NCI-H146 treated with DMSO at 0.1 percent for 48 hours (cell line): ENCODE results near the gene POLE4.

Source experiments
- DNase-seq: peaks from one replicate; lab custom pipeline; 2025; ENCODE audit not compliant: unreplicated experiment; lab: John Stamatoyannopoulos, UW

The POLE4 gene

DNA sequence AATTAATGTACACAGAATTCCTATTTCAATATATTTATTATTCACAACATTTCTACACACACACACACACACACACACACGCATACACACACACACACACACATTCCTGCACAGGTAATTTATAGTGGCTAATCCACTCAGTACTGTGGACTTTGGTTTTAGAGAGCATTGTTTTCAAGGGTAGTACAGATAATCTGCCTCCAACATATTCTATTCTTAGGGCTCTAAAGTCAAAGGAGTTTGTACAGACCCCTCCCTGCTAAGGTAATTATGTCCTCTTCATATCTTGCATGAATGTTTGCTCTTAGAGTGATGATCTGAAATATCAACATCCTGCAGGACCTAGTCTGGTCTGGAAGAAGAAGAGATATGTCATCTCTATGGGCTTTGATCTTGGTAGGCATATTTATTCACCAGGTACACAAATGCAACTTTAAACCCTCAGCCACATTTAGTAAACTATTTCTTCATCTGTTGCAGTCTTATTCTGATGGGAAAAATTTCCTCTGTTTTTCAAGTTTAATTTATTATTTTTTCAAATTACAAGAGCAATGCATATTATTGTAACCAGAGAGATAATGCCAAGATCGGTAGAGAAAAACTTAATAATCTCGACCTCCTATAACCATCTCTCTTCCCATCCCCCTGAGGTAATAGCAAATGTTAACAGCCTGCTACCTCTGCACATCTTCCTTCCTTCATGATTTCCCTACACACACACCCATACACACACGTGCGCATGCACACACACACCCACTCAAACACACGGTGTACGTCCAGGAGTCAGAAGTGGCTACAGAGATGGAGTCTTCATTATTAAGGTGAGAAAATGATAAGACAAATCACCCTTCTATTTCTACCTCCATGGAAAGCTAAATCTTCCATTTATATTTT is 18.3 kb upstream of the POLE4 start:
- no peak for DNase-seq

DNA sequence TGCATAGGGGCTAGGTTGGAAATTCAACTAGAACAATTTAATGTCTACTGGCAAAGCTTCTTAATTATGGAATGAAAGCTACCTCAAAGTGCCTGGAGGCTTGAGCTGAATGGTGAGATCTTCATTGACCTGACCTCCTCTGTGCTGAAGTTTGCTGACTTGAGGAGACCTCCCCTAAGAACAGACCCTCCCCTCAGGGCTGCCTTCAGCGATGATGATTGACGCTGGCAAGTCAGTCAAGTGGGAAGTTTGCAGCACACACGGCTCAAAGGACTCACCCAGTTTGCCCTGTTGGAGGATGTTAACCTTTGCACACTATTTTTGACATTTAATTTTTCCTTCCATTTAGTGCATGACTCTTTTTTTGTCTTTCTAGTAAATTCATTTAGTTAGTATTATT is 17.2 kb upstream of the POLE4 start:
- DNase-seq, result no peak

DNA sequence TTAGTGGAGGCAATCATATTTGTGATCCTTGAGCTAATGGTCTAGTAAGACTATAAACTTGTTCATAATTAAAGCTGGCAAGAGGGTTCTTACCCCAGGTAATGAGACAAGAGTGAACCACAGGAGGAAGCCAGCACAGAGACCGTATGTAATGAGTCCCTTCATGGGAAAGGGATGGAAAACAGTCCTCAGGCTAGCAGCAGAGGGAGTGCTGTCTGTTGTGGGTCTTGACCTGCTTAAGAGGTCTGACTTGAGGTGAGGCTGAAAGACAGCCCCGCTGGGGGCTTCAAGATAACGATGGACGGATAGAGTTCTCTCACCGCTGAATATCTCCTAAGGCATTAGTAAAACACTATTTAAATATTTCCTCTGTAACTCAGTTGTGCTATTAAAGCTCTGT is 16.2 kb upstream of the POLE4 start:
- no peak for DNase-seq

DNA sequence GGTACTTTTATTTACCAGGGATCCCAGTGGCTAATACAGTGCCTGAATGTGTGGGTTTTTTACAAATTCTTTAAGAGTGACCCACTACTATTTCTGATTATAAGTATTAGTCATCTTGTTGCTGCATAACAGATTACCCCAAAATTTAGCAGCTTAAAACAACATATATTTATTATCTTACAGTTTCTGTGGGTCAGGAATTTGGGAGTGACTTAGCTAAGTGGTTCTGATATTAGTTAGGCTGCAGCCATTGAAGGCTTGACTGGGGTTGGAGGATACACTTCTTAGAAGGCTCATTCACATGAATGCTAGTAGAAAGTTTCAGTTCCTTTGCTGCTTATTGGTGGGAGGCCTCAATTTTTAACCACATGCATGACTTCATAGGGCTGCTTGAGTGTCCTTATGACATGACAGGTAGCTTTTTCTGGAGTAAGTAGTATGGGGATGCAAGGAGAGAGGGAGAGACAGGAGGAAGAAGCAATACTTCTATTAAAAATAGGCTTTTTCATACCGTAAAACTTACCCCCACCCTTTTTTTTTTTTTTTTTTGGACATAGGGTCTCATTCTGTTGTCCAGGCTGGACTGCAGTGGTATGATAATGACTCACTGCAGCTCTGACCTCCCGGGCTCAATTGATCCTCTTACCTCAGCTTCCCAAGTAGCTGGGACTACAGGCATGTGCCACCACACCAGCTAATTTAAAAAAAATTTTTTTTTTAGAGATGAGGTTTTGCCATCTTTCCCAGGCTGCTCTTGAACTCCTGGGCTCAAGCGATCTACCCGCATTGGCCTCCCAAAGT is 13.3 kb upstream of the POLE4 start:
- DNase-seq, result no peak

DNA sequence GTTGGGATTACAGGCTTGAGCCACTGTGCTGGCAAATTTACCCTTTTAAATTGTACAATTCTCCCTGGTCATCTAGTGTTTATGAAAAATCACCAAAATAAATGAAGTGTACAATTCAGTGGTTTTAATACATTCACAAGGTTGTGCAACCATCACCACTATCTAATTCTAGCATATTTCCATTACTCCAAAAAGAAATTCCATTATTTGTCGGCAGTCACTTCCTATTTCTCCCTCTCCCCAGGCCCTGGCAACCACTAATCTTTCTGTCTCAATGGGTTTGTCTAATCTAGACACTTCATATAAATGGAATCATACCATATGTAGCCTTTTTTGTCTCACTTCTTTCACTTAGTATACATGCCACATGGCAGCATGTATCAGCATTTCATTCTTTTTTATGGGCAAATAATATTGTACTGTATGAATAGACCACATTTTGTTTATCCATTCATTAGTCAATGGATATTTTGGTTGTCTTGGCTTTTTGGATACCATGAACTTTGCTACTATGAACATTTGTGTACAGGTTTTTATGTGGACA is 12.6 kb upstream of the POLE4 start:
- no peak for DNase-seq

DNA sequence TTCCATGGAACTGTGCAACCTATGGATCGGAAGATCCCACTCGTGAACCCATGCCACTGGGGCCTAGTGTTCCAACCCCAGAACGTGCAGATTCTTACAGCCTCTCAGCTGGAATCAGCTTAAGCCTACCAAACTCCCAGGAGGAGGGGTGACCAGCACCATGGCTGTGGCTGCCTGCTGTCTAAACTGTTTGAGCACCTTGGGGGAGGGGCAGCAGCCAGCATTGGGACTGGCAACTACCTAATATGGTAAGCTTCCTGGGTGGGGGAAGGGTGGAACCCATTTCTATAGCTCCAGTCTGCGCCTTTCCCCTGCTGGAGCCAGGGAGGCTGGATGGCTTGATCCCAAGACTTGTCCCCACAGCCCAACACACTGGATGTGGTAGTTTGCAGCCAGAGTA is 10.7 kb upstream of the POLE4 start:
- DNase-seq, result no peak

DNA sequence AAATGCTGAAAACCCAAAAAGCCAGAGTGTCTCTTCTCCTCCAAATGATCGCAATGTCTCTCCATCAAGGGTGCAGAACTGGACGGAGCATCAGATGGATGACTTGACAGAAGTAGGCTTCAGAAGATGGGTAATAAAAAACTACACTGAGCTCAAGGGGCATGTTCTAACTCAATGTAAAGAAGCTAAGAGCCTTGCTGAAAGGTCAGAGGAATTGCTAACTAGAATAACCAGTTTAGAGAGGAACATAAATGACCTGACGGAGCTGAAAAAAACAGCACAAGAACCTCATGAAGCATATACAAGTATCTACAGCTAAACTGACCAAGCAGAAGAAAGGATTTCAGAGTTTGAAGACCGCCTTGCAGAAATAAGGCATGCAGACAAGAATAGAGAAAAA is 9.7 kb upstream of the POLE4 start:
- no peak for DNase-seq

DNA sequence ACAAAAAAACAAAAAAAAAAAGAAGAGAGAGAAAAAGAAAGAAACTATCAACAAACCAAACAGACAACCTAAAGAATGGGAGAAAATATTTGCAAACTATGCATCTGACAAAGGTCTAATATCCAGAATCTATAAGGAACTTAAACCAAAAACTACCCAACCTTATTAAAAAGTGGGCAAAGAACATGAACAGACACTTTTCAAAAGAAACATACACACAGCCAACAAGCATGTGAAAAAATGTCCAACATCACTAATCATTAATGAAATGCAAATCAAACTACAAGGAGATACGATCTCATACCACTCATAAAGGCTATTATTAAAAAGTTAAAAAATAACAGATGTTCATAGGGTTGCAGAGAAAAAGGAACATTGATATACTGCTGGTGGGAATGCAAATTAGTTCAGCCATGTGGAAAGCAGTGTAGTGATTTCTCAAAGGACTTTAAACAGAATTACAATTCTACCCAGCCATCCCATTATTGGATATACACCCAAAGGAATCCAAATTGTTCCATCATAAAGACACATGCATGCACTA is 7.2 kb upstream of the POLE4 start:
- DNase-seq, result no peak

DNA sequence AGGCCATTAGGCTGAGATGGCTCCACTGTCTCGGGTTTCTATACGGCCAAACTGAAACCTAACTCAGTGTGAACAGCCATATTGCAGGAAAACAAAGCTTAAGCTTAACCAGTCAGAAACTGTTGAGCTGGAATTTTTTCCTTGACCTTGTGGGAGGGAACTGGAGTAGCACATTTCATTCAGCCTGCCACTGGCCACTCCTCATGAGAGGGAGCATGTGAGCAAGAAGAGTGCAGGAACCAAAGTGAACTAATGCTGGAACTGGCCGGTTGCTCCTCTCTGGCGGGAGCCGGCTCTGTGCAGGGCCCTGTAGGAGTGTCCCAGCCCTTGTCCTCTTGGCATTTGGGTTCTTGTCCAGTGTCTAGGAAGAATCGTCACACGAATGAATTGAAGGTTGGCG is 5.9 kb upstream of the POLE4 start:
- DNase-seq, result no peak

DNA sequence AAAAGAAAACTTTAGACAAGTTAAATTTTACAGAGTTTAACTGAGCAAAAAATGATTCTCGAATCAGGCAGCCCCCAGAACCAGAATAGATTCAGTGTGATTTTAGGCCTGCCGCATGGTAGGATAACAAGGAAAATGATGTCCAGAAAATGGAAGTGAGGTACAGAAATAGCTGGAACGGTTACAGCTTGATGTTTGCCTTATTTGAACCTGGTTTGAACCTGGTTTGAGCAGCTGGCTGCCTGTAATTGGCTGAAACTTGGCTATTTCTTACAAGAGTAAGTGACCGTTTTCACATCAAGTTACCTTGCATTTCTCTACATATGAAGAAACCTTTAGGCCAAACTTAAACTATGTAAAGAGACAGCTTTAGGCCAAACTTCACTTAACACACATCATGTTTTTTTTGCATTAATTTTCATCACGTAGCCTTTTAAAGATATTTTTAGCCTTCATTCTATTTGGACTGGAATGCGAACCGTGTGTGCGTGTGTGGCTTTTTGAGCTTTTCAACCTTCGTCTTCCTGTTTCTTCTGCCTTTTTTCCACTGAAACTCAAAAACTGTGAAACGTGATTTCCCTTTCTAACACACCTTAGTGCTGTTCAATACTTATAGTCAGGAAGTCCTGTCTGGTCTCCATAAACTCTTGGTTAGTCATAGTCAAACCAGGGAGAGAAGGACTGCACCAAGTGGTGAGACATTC is 4.5 kb upstream of the POLE4 start:
- DNase-seq, result no peak

DNA sequence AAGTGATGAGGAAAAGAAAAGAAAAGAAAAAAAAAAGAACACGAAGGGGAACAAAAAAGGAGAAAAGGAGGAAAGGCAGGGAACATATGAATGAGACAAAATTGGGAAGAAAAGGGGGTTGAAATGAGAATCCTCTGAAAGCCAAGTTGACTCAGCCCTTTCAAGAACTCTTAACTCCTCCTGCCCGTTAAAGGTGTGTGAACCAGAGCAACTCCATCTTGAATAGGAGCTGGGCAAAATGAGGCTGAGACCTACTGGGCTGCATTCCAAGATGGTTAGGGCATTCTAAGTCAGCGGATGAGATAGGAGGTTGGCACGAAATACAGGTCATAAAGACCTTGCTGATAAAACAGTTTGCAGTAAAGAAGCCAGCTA is 4.0 kb upstream of the POLE4 start:
- no peak for DNase-seq

DNA sequence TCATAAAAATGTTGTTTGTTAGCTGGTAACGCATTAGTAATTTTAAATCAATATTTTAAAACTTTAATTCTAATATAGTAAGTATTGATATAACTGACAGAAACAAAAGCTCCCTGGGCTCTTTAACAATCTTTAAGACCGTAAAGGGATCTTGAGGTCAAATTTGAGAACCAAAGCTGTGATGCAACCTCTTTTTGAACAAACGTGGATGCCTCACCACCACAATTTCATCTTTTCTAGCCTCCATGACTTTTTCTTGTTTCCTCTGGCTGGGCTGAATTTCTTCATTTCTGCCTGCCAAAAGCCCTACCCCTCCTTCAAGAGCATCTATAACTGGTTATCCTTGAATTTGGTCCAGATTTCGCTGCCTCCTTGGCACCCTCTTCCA is 563 bp upstream of the POLE4 start:
- no peak for DNase-seq

DNA sequence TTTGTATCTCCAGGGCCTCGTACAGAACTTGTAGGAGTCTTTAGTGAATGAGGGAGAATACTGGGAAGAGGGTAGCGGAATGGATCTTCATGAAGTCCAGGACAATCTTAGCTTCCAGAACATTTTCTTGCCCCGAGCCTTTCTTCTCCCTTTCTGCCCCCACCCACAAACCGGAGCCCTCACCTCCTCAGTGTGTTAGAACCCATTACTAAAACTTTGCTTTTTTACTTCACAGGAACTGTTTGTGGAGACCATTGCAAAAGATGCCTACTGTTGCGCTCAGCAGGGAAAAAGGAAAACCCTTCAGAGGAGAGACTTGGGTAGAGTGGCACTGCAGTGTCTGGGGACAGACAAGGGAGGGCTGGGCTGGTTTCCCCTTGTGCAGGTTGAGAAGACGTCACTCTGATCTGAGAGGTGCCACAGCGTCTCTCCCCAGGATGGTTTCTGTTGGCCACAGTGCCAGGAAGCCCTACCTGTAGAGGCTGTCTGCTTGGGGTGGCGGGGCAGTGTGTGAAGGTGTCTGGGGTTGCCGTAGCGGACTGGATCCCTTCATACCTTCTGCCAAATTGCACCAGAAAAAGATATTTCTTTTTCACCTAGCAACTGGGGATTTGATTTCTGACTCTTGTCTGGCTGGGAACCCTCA is 786 bp downstream of the POLE4 start:
- no peak for DNase-seq

DNA sequence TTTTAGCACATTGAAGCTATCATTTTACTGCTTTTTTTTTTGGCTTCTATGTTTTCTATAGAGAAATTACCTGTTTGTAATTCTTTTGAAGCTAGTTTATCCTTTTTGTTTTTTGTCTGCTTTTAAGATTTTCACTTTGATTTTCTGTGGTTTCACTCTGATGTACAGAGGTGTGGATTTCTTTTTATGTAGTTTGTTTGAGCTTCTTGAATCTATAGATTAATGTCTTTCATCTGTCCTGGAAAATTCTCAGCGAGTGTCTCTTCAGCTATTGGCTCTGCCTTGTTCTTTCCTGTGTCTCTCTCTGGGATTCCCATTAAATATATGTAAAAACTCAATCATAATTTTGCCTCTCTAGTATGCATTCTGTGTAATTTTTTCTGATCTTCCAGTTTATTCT is 8.4 kb downstream of the POLE4 start:
- DNase-seq, result no peak

DNA sequence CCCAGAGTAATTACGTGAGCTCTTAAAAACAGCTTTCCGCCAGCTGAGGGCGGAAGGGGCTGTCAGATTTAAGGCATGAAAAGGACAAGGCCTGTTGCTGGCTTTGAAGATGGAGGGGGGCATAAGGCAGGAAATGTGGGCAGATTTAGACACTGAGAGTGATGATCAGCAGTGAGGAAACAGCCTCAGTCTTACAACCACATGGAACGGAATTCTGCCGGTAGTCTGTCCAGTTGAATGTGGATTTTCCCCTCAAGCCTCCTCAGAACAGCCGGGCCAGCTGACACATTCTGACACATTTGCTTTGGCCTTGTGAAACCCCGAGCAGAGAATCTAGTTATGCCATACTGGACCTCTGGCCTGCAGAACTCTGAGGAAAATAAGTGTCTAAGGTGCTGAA is 16.6 kb downstream of the POLE4 start:
- DNase-seq, result no peak

DNA sequence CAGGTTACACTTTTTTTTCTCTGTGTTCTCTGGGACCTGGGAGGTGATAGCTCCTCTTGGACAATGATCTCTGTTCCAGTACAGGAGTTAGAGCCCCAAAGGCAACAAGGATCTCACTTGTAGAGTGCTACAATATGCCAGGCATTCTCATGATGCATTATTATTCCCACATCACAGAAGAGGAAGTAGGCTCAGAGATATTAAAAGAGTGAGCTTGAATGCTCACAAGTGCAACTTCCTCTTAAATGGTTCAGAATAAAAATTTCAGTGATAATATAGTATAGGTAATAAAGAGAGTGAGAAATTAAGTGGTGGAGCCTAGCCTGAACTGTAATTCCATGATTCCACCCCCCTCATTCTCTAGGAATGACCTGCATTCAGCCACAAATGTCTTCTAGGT is 21.4 kb downstream of the POLE4 start:
- DNase-seq, result no peak

DNA sequence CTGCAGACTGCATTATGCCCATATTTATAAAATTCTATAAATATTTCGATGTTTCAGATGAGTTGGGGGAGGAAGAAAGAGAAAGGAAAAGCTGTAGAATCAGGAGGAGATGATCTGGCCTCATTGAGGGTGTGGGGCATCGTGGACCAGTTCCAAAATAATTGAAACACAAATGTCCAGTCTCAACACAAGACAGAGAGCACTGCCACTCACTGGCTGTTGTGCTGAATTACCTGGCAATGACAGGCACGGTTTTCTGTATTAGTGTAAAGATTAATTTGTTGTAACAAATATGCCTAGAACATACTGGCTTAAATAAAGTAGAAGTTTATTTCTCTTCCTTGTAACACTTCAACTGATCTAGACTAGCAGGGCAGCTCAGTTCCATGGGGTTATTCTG is 24.1 kb downstream of the POLE4 start:
- DNase-seq, result no peak

DNA sequence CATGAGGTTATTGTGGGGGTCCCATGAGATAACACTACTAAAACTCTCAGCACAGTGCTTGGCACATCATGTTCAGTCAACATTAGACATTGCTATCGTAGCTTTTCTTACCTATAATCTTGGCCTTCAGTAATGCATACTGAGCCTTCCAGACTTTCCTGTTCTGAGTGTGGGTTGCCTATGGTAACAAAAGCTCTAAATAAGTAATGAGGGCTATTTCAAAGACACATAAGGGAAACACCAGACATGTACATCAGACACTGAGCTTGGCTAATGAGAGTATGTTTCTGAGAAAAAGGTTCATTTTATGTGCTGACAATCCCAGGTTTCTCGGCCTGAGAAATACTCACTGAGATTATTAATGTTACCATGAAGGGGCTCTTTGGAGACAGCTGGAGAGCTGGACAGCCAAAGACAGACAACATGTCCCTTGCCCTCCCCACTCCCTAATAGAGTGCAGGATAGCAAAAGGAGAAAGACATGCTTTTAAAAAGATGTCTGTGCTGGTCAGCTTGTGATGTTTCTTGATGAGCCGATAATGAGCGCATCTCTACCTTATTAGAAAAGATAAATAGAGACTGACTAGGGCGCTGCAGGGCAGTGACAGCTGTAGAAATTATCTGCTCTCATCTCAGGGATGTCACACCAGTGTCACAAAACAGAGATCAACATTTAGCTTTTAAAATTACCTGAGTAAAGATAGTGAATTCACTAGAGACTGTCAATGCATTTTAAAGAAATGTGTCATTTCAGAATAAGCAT is 25.4 kb downstream of the POLE4 start:
- no peak for DNase-seq

DNA sequence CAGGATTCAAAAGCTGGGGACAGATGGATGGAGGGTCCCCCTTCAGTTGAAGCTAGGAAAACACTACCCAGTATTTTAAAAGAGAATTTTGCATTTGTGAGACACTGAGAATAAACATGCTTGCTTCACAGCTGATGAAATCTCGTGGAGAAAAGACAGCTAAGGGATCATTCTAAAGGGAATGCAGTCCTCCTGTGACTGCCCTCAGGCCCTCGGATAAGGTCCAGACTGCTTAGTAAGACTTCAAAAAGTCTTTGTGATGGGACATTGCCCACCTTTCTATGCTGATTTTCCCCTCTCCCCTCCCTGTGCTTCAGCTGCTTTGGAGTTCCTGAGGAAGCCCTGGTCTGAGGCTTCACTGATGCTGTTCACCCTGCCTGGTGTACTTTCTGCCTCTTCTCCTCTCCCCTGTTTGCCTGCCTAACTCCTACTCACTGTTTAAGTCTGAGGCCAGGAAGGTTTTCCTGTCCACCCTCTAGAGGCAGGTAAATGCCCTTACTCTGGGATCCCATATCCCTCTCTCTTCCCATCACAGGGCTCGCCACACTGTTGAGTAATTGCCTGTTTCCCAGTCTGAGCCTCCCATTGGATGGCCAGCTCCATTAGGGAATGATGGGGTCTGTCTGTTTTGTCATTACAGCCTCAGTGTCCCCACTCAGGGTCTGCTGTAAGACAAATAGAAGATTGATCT is 26.6 kb downstream of the POLE4 start:
- no peak for DNase-seq
